ENCODE results near the gene RFPL2. TPM values are rescaled to one million over a fixed set of nuclear protein-coding genes. Genes with fewer than 3 reads are reported as not detected.
"Not testable (repeated sequence)": the region's sequence is repeated elsewhere in the genome, so short reads cannot be mapped to it uniquely, and the experiment has no call there.

Gene RFPL2
- total RNA-seq, 2 donors from 2014 or later = not detected

DNA sequence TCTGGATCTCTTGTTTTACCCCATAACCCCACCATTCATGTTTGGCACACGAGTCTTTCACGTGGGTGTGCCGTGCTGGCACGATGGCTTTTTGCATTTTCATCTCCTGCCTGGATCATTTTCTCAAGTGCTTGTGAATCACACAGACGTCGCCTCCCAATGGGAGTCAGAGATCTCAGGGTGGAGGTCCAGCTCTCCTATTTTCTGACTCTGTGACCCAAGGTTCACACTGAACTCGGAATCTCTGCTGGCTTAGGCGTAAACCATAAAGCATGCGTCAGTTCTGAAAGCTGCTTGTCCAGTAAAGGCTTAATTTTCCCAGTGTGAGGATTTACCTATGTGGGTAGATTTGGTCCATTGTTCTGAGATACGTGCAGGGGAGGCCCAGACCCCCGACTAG is 29.8 kb downstream of the RFPL2 start:
- no peak for DNase-seq
- TF ChIP-seq, protein P1, sequence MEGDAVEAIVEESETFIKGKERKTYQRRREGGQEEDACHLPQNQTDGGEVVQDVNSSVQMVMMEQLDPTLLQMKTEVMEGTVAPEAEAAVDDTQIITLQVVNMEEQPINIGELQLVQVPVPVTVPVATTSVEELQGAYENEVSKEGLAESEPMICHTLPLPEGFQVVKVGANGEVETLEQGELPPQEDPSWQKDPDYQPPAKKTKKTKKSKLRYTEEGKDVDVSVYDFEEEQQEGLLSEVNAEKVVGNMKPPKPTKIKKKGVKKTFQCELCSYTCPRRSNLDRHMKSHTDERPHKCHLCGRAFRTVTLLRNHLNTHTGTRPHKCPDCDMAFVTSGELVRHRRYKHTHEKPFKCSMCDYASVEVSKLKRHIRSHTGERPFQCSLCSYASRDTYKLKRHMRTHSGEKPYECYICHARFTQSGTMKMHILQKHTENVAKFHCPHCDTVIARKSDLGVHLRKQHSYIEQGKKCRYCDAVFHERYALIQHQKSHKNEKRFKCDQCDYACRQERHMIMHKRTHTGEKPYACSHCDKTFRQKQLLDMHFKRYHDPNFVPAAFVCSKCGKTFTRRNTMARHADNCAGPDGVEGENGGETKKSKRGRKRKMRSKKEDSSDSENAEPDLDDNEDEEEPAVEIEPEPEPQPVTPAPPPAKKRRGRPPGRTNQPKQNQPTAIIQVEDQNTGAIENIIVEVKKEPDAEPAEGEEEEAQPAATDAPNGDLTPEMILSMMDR (IDR thresholded peaks at IDR 0.05) = no peak
- H3K9me3 ChIP-seq = no peaks in the 10 kb centered on the region
- intact Hi-C loops (cut with DNase I) = no loop called here
- no peak overlapping the region for H3K4me3 ChIP-seq
- no peaks in the 10 kb centered on the region for H3K4me1 ChIP-seq
- H3K27me3 ChIP-seq = peaks cover 12% of the 10 kb centered on the region
- H3K36me3 ChIP-seq = no peaks in the 10 kb centered on the region
- H3K27ac ChIP-seq = no peak overlapping the region
- H3K9ac ChIP-seq (ENCODE audit: low read depth in 2 of 2, low read length in 2 of 2) = no peak overlapping the region

DNA sequence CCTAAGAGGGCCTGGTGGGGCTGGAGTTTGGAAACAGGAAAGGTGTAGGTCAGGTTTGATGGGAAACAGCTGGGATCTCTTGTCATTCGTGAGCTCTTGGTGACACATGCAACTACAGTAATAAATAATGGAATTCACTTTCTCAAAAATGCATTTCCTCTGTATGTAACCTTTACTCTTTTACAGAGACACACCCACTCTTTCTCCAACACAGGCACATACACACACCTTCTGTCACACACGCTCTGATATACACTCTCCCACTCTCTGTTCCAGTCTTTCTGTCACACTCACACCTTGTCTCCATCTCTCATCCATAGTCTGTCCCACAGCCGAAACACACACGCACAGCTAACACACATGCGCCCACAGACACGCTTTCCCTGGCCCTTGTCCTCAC is 39.2 kb downstream of the RFPL2 start:
- Histone ChIP-seq H3K27ac (no peak overlapping the region), H3K27me3 (no peaks in the 10 kb centered on the region), H3K9me3 (no peaks in the 10 kb centered on the region), H3K4me1 (no peaks in the 10 kb centered on the region), H3K4me3 (no peak overlapping the region), H3K9ac (ENCODE audit: low read depth in 2 of 2, low read length in 2 of 2) (no peak overlapping the region), H3K36me3 (no peaks in the 10 kb centered on the region)
- DNase-seq = no peak
- TF ChIP-seq, protein P1 (IDR thresholded peaks at IDR 0.05) = no peak
- intact Hi-C loops (cut with DNase I) = no loop called here

DNA sequence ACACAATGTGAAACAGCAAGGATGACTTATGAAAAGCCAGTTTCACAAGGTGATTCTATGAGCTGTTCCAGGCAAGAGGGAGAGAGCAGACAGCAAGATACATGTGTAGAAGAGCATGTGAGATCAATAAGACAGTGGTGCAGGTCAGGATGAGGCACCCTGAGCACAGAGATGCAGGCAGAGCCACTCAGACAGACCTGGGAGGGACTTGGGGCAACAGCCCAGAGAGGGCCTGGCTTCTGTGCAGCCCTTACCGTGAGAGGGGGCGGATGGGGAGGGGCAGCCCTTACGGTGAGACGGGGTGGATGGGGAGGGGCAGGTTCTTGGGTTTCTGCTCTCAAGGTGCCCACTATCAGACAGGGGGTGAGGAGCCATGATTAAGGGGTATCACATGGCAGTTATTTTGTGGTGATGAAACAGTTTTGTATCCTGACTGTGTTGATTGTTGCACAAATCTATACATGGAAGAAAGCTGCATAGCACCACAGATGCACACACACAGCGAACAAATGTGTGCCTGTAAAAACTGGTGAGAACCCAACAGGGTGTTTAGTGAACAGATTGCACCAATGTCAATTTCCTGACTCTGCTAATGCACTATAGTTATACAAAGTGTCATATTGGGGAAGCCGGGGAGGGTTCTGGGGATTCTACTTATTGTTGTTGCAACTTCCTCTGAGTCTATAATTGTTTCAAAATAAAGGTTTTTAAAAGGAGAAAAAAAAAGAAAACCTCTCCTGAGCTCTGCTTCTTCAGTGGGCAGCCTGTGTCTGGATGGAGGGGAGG is 40.6 kb downstream of the RFPL2 start:
- TF ChIP-seq, protein P1 (IDR thresholded peaks at IDR 0.05) = no peak
- DNase-seq = no peak
- no peak overlapping the region for H3K4me3 ChIP-seq
- no peaks in the 10 kb centered on the region for H3K4me1 ChIP-seq
- no peak overlapping the region for H3K27ac ChIP-seq
- intact Hi-C loops (cut with DNase I) = no loop called here
- no peaks in the 10 kb centered on the region for H3K9me3 ChIP-seq
- H3K27me3 ChIP-seq = no peaks in the 10 kb centered on the region
- no peaks in the 10 kb centered on the region for H3K36me3 ChIP-seq
- H3K9ac ChIP-seq (ENCODE audit: low read depth in 2 of 2, low read length in 2 of 2) = no peak overlapping the region

DNA sequence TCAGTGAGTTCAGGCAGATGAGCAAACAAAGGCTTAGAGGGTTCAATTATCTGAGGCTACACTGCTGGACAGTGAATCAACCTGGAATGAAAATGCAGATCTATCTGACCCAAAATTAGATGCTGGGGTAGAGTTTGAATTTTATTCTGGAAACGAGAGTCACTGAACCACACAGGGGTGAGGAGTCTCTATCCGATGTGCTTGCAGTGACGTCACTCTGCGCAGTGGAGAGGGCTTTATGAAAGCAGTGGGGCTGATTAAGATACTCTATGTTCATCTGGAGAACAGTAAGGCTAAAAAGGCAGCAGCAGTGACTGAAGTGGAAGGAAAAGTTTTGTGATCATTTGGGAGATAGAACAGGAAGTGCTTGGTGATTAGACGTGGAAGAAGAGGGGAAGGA is 44.5 kb downstream of the RFPL2 start:
- H3K27me3 ChIP-seq; H3K36me3 ChIP-seq; H3K9me3 ChIP-seq; H3K4me1 ChIP-seq; intact Hi-C loops (cut with DNase I); DNase-seq; H3K9ac ChIP-seq (ENCODE audit: low read depth in 2 of 2, low read length in 2 of 2); H3K27ac ChIP-seq; H3K4me3 ChIP-seq: not testable (repeated sequence)

DNA sequence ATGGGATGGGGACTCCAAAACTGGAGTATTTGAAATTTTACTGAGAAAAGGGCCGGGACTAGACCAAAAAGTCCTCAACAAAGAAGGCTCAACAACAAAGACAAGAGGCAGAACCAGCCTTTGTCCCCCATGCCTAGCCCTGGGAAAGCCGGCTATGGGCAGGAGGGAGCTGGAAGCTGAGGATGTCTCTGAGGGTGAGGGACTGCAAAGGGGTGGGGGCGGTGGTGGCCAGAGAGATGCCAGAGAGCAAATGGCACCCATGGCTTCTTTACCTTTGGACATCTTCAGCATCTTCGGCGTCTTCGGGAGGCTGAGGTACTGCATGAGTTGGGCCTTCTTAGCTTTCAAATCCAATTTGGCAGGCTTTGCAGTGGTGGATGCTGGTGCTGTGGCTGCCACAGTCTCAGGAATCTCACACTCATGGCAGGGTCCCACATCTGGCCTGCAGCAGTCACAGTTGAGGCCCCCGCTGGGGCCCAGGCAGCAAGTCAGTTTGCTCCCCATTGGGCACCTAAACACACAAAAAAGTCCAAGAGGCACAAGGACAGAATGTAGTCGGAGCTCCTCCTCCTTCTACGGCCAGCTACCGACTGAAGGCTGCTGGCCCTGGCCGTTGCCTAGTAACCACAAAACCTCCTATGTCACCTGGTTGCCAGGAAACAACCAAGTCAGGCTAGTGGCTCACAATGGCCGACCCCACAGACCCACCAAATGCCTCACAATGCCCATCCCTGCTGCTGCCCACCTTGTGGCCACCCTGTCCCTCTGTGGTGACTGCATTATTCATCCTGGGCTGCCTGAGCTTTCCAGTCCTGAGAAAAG is 46.0 kb downstream of the RFPL2 start, which contains the start of gene C22orf42:
Gene C22orf42 (minus strand): TSS at position 592 of the 822 bp plus-strand sequence. CDS start 88 bp downstream, at position 504.
- H3K36me3 ChIP-seq = no peaks in the 10 kb centered on the region
- H3K9me3 ChIP-seq = no peaks in the 10 kb centered on the region
- DNase-seq = no peak
- H3K27ac ChIP-seq = no peak within 1 kb of the TSS
- H3K27me3 ChIP-seq = no peaks in the 10 kb centered on the region
- TF ChIP-seq, protein P1 (IDR thresholded peaks at IDR 0.05) = no peak
- no peaks in the 10 kb centered on the region for H3K4me1 ChIP-seq
- intact Hi-C loops (cut with DNase I) = no loop called here
- H3K9ac ChIP-seq (ENCODE audit: low read depth in 2 of 2, low read length in 2 of 2) = no peak within 1 kb of the TSS
- no peak within 1 kb of the TSS for H3K4me3 ChIP-seq

DNA sequence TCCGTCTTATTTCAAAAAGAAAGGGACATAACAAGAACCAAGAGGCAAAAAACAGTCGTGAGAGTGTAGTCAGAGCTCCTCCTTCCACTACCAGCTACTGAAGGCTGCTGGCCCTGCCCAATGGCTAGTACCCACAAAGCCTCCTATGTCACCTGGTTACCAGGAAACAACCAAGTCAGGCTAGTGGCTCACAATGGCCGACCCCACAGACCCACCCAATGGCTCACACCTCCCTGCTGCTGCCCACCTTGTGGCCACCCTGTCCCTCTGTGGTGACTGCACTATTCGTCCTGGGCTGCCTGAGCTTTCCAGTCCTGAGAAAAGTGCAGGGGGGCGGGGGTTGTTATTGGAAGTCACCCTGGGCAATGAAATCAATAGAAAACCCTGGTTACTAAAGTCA is 47.2 kb downstream of the RFPL2 start:
- H3K4me3 ChIP-seq; H3K36me3 ChIP-seq; H3K27ac ChIP-seq; H3K27me3 ChIP-seq; DNase-seq; H3K9ac ChIP-seq (ENCODE audit: low read depth in 2 of 2, low read length in 2 of 2); H3K9me3 ChIP-seq; H3K4me1 ChIP-seq; intact Hi-C loops (cut with DNase I): not testable (repeated sequence)

DNA sequence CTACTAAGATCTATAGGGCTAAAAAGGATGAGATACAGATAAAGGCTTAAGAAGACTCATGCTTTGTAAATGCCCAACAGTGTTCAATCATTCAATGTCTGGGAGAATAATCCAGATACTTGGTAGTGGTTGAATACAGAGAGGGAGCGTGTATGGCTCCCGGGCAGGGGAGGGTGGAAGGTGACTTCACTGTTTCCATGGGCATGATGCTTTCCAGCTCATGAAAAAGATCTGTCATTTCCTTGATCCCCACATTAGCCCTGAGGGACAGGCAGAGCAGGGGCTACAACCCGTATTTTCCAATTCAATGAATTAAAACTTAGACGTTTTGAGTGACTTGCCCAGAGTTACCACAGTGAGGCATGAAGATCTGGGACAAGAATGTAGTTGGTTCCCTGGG is 50.1 kb downstream of the RFPL2 start:
- H3K4me1 ChIP-seq; H3K9me3 ChIP-seq; intact Hi-C loops (cut with DNase I); DNase-seq; H3K27me3 ChIP-seq; H3K27ac ChIP-seq; H3K4me3 ChIP-seq; H3K9ac ChIP-seq (ENCODE audit: low read depth in 2 of 2, low read length in 2 of 2); H3K36me3 ChIP-seq: not testable (repeated sequence)

DNA sequence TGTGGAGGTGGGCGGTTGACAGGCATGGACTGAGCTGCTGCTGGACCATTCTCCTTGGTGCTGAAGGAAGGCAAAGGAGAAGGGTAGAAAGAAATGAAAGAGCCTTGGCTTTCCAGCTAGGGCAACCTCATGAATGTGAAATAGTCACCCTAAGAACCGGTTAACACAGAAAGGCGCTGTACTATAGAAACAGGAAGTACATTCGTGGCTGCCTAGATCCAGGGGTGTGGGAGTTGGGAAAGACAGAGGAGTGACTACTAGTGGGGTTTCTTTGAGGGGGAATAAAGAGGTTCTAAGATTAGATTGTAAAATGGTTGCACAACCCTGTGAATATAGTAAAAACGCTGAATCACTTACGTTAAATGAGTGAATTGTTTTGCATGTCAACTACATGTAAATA is 53.2 kb downstream of the RFPL2 start:
- H3K9ac ChIP-seq (ENCODE audit: low read depth in 2 of 2, low read length in 2 of 2); H3K36me3 ChIP-seq; intact Hi-C loops (cut with DNase I); H3K27ac ChIP-seq; H3K4me1 ChIP-seq; H3K9me3 ChIP-seq; H3K4me3 ChIP-seq; DNase-seq; H3K27me3 ChIP-seq: not testable (repeated sequence)

DNA sequence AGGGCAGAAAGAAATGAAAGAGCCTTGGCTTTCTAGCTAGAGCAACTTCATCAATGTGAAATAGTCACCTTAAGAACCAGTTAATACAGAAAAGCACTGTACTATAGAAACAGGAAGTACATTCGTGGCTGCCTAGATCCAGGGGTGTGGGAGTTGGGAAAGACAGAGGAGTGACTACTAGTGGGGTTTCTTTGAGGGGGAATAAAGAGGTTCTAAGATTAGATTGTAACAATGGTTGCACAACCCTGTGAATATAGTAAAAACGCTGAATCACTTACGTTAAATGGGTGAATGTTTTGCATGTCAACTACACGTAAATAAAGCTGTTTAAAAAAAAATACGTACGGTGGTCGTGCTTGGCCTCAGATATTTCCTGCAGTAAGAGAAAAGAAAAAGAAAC is 54.2 kb downstream of the RFPL2 start:
- H3K4me1 ChIP-seq; intact Hi-C loops (cut with DNase I); H3K27me3 ChIP-seq; DNase-seq; H3K36me3 ChIP-seq; H3K9me3 ChIP-seq; H3K27ac ChIP-seq; H3K9ac ChIP-seq (ENCODE audit: low read depth in 2 of 2, low read length in 2 of 2); H3K4me3 ChIP-seq: not testable (repeated sequence)

Data from colonic mucosa (tissue), 4 donors.